Activated CD4-positive, alpha-beta memory T cell treated with anti-CD3 and anti-CD28 coated beads for 36 hours (primary cell): Measurements from ENCODE around the gene ING5. TPM values are rescaled to one million over a fixed set of nuclear protein-coding genes. Genes with fewer than 3 reads are reported as not detected.
"Not testable (repeated sequence)": the region's sequence is repeated elsewhere in the genome, so short reads cannot be mapped to it uniquely, and the experiment has no call there.

ENCODE experiments used
- CTCF ChIA-PET: fragments of 350-600 bp; sonication (Branson Sonifier 250); formaldehyde crosslinking; loops from one replicate; lab custom pipeline; 2021; ENCODE audit warnings: antibody characterized with exemption, inconsistent platforms; lab: Charles Lee
- POLR2A ChIA-PET: fragments of 350-600 bp; sonication (Branson Sonifier 250); formaldehyde crosslinking; loops from one replicate; lab custom pipeline; 2021; ENCODE audit warnings: antibody characterized with exemption; lab: Charles Lee
- DNase-seq: peaks from one replicate; pipeline ENCODE4 v3.0.0-alpha.2; 2020
- H3K27ac Mint-ChIP-seq: one replicate; pipeline ENCODE4 v1.8.0; 2021; ENCODE audit warnings: mixed read lengths
- H3K27me3 Mint-ChIP-seq: one replicate; pipeline ENCODE4 v1.8.0; 2021; ENCODE audit warnings: mixed read lengths
- H3K36me3 Mint-ChIP-seq: one replicate; pipeline ENCODE4 v1.8.0; 2021; ENCODE audit warnings: mixed read lengths
- H3K4me1 Mint-ChIP-seq: one replicate; pipeline ENCODE4 v1.8.0; 2021; ENCODE audit warnings: low read depth, mixed read lengths
- H3K4me3 Mint-ChIP-seq: one replicate; pipeline ENCODE4 v1.8.0; 2021; ENCODE audit warnings: mild to moderate bottlenecking, mixed read lengths
- H3K9me3 Mint-ChIP-seq: one replicate; pipeline ENCODE4 v1.8.0; 2021; ENCODE audit warnings: mixed read lengths
- intact Hi-C: fragments of 100-400 bp; cut with micrococcal nuclease; formaldehyde crosslinking; loops from one replicate; pipeline ENCODE4 v1.15.1; 2023
- total RNA-seq, 2 experiments: library from RNA; stranded (reverse); gene quantifications; one replicate each; pipeline ENCODE4 v1.2.3, GENCODE V29; 2021

Gene ING5
- total RNA-seq, 2 experiments from 2014 or later = 35.7 to 36.6 TPM

DNA sequence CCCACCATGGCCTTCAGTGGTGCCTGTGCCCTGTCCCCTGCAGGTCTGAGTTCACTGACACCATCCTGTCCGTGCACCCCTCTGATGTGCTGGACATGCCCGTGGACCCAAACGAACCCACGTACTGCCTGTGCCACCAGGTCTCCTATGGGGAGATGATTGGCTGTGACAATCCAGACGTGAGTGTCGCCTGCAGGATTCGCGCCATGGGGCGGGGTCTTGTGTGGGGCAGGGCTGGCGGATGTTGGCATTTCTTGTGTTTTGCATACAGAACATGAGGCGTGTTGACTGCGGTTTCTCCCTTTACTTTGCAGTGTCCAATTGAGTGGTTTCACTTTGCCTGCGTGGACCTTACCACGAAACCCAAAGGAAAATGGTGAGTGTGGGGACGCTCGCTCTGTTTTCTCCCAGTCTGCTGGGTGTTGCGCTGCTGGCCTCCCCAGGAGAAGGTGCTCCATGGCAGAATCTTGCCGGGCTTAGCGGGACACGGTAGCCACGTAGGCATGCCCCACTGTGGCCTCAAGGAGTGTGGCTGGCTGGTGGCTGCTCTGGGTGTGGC lies 21.1 kb downstream of the ING5 start:
- ChIA-PET CTCF (interaction anchor here (1.6 kb wide), 1 partner anchor 155 kb away, joined by 6 read pairs; no protein-coding TSS in a partner anchor), POLR2A (no interaction called here)
- Mint-ChIP-seq H3K4me3 (no peak overlapping the region), H3K27ac (no peak overlapping the region), H3K9me3 (peaks cover 2% of the 10 kb centered on the region), H3K4me1 (no peaks in the 10 kb centered on the region), H3K36me3 (peaks cover 38% of the 10 kb centered on the region), H3K27me3 (no peaks in the 10 kb centered on the region)
- intact Hi-C loops = no loop called here
- DNase-seq = no peak

DNA sequence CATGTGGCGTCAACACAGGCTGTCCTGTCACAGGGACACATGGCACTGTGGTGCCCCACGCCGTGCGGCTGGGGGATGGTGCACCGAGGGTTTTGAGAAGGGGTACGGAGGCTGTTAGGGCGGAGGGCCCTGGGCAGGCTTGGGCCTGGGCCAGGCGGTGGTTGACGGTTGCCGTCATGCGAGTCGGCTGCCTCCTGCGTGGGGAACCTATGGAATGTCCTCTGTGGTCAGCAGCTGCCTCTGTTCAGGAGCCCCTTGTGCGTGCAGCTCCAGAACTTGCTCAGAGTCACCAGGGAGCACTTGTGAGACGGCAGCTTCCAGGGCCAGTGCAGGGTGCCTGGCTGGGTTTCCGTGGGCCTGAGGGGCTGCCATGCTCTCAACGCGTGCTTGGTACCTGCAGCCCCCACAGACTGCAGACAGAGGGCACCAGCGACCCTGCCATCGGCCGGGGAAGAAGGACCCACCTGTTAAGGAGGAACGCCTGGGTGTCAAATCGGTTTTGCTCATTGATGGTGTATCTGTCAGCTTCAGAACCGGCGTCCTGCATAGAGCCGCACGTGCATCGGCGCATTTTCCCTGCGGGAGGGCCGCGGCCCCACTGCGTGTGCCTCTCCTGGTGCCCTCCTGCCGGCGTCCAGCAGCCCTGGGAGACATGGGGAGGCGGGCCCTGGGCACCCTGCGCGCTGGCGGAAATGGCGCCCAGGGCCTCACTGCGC lies 22.6 kb downstream of the ING5 start:
- Mint-ChIP-seq H3K4me1 (peaks cover 2% of the 10 kb centered on the region), H3K4me3 (no peak overlapping the region), H3K9me3 (peaks cover 2% of the 10 kb centered on the region), H3K36me3 (peaks cover 36% of the 10 kb centered on the region), H3K27ac (no peak overlapping the region), H3K27me3 (no peaks in the 10 kb centered on the region)
- ChIA-PET CTCF (interaction anchor here (0.5 to 1.6 kb wide), 3 partner anchors 22 to 154 kb away, joined by 3 to 6 read pairs (median 4); partner anchors contain the start of gene ING5), POLR2A (no interaction called here)
- DNase-seq = peak; percentile 38
- intact Hi-C loops = no loop called here

DNA sequence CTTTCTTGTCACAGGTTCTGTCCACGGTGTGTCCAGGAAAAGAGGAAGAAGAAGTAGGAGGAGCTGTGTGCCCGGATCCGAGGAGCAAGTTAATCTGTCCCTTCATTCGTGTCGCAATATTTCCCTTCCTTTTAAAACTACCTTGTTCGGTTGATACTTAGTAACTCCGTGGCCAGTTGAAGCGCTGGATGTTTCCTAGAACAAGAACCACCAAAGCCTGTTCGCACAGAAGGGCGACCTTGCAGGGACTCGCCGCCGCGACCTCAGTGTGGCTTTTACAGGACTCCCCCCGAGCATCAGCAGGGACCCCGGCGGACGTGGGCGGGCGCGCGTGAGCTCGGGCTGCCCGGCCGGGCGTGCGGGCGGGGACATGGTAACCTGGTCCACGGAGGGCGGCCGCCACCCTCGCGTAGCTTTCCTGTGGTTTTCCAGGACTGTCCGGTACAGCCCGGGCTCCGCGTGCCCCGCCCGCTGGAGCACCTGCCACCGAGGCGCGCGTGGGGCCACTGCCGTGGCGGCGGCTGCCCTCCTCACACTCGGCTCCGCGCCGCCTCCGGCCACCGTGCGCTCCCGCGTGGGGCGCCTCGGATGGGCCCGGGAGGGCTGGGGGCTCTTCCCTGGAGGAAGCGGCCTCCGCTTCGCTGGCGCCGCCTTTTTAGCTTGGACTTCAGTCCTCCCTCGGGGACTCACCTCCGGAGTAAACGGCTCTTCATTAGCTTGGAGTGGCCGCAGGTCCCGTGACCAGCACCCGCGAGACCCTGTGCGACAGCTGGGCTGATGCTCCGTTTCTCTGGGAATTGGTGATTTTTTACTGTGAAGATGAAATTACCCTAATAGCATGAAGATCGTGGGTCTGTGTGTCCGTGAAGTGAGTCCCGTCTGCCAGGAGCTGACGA lies 23.4 kb downstream of the ING5 start:
- H3K27ac Mint-ChIP-seq = no peak overlapping the region
- ChIA-PET CTCF (interaction anchor here (0.5 to 1.2 kb wide), 3 partner anchors 23 to 153 kb away, joined by 3 to 4 read pairs (median 4); partner anchors contain the start of gene ING5), POLR2A (no interaction called here)
- H3K36me3 Mint-ChIP-seq = peaks cover 36% of the 10 kb centered on the region
- no peak overlapping the region for H3K4me3 Mint-ChIP-seq
- intact Hi-C loops = no loop called here
- H3K9me3 Mint-ChIP-seq = peaks cover 2% of the 10 kb centered on the region
- peaks cover 9% of the 10 kb centered on the region for H3K4me1 Mint-ChIP-seq
- no peak for DNase-seq
- H3K27me3 Mint-ChIP-seq = no peaks in the 10 kb centered on the region

DNA sequence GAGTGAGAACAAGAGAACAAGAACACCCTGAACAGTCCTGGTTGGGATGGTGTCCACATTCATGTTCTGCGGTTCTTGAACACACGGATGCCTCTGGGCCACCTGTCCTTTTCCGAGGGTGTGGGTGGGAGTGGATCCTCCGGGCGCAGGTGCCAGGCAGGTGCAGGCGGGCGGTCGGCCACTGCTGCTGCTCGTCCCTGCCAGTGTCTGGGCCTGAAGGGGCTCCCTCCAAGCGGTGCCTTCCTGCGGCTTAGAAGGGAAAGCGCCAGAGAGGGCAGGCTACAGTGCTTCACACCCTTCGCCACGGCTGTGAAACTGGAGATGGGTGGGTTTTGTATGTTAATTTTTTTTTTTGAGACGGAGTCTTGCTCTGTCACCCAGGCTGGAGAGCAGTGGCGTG lies 24.6 kb downstream of the ING5 start:
- H3K9me3 Mint-ChIP-seq = peaks cover 2% of the 10 kb centered on the region
- H3K36me3 Mint-ChIP-seq = peaks cover 30% of the 10 kb centered on the region
- no peak for DNase-seq
- CTCF ChIA-PET = interaction anchor here (0.9 kb wide), 1 partner anchor 152 kb away, joined by 4 read pairs; no protein-coding TSS in a partner anchor
- no peaks in the 10 kb centered on the region for H3K27me3 Mint-ChIP-seq
- intact Hi-C loops = no loop called here
- POLR2A ChIA-PET = no interaction called here
- H3K27ac Mint-ChIP-seq = no peak overlapping the region
- H3K4me3 Mint-ChIP-seq = no peak overlapping the region
- peaks cover 19% of the 10 kb centered on the region for H3K4me1 Mint-ChIP-seq

DNA sequence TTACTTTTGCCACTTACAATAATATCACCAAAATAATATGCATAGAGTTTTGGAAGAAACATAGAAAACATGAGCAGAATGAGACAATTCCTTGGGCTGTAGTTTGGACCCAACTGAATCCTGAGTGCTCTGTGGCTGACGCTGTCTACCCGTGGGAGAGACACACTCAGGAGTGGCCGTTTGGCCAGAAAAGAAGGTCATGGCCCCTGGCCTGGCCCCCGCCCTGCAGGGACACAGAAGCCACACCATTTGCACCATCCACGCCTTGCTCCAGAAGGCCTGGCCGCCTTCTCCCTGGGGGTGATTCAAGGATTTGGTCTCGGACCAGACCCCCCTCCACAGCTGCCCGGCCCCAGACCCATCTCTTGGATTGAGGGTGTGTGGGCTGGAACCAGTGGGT lies 26.2 kb downstream of the ING5 start:
- no peak overlapping the region for H3K4me3 Mint-ChIP-seq
- peaks cover 16% of the 10 kb centered on the region for H3K36me3 Mint-ChIP-seq
- H3K27ac Mint-ChIP-seq = no peak overlapping the region
- POLR2A ChIA-PET = no interaction called here
- no peaks in the 10 kb centered on the region for H3K27me3 Mint-ChIP-seq
- peaks cover 27% of the 10 kb centered on the region for H3K4me1 Mint-ChIP-seq
- DNase-seq = no peak
- H3K9me3 Mint-ChIP-seq = peaks cover 2% of the 10 kb centered on the region
- intact Hi-C loops = no loop called here
- CTCF ChIA-PET = interaction anchor here (1.4 kb wide), 1 partner anchor 151 kb away, joined by 6 read pairs; no protein-coding TSS in a partner anchor

DNA sequence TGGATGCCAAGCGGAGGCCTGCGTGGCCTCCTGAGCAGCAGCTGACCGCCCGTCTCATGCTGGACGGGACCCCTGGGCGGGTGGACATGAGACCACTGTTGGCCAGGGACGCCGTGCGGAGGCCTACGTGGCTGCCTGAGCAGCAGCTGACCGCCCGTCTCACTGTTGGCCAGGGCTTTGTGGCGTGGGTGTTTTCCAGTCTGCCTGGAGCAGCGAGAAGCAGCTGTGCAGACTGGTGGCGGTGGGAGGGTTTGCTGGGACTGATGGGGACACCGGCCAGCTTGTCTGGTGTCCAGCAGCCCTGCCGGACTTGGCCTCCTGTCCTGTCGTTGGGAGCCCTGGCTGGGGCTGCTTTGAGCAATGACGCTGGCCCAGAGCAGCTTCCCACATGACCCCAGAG lies 26.8 kb downstream of the ING5 start:
- Mint-ChIP-seq H3K27me3 (no peaks in the 10 kb centered on the region), H3K27ac (no peak overlapping the region), H3K9me3 (no peaks in the 10 kb centered on the region), H3K4me3 (no peak overlapping the region), H3K4me1 (peaks cover 29% of the 10 kb centered on the region), H3K36me3 (peaks cover 10% of the 10 kb centered on the region)
- DNase-seq = no peak
- ChIA-PET CTCF (interaction anchor here (0.7 to 6.7 kb wide), 3 partner anchors 12 to 150 kb away, joined by 3 to 50 read pairs (median 6); partner anchors contain the start of gene ING5), POLR2A (no interaction called here)
- intact Hi-C loops = no loop called here

DNA sequence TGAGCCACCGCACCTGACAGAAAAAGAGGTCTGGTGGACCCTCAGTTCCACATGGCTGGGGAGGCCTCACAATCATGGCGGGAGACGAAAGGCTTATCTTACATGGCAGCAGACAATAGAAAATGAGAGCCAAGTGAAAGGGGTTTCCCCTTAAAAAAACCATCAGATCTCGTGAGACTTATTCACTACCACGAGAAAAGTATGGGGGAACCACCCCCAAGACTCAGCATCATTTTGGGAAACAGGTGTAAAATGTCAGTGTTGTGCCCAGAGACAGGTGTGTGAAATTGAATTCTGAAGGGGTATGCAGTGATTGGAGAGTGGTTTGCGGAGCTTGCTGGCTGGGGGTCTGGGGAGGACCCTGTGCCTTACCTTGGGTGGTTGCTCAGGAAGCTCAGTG lies 28.0 kb downstream of the ING5 start:
- no peak overlapping the region for H3K4me3 Mint-ChIP-seq
- H3K27ac Mint-ChIP-seq = peak overlapping the region; percentile 78
- DNase-seq = peak; percentile 18
- peaks cover 32% of the 10 kb centered on the region for H3K4me1 Mint-ChIP-seq
- CTCF ChIA-PET = interaction anchor here (0.7 to 6.7 kb wide), 3 partner anchors 28 to 148 kb away, joined by 3 to 50 read pairs (median 30); partner anchors contain the start of gene ING5
- intact Hi-C loops = loop anchor here (1.0 to 5.0 kb wide), 3 partner anchors 28 to 373 kb away; partner anchors contain the start of genes FARP2 and ING5
- H3K9me3 Mint-ChIP-seq = no peaks in the 10 kb centered on the region
- no peaks in the 10 kb centered on the region for H3K27me3 Mint-ChIP-seq
- POLR2A ChIA-PET = interaction anchor here (1.0 kb wide), 1 partner anchor 129 kb away, joined by 3 read pairs; the partner anchor contains the start of gene PDCD1
- peaks cover 1% of the 10 kb centered on the region for H3K36me3 Mint-ChIP-seq

DNA sequence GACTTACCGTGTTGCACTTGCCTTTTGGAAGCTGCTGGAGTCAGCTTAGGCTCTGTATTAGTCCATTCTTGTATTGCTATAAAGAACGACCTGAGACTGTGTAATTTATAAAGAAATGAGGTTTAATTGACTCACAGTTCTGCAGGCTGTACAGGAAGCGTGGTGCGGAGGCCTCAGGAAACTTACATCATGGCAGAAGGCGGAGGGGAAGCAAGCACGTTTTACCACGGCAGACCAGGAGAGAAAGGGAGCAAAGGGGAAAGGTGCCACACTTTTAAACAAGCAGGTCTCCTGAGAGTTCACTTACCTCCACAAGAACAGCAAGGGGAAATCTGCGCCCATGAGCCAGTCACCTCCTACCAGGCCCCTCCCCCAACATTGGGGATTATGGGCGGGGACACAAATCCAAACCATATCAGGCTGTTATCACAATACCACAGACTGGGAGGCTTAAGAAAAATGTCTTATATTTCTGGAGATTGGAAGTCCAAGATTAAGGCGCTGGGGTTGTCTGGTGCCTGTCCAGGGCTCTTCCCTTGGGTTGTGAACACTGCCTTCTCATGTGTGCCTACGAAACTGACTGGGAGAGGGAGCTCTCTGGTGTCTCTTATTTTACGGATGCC lies 28.9 kb downstream of the ING5 start:
- H3K36me3 Mint-ChIP-seq = no peaks in the 10 kb centered on the region
- DNase-seq = peak; percentile 63
- H3K27ac Mint-ChIP-seq = peak overlapping the region; percentile 78
- no peaks in the 10 kb centered on the region for H3K27me3 Mint-ChIP-seq
- POLR2A ChIA-PET = interaction anchor here (0.8 to 1.0 kb wide), 3 partner anchors 28 to 128 kb away, joined by 3 read pairs; partner anchors contain the start of genes ING5 and PDCD1
- H3K4me1 Mint-ChIP-seq = peaks cover 37% of the 10 kb centered on the region
- CTCF ChIA-PET = interaction anchor here (1.1 to 6.7 kb wide), 4 partner anchors 29 to 880 kb away, joined by 3 to 50 read pairs (median 17); partner anchors contain the start of gene ING5
- no peak overlapping the region for H3K4me3 Mint-ChIP-seq
- intact Hi-C loops = loop anchor here (1.0 to 5.0 kb wide), 3 partner anchors 28 to 373 kb away; partner anchors contain the start of genes FARP2 and ING5
- H3K9me3 Mint-ChIP-seq = no peaks in the 10 kb centered on the region

DNA sequence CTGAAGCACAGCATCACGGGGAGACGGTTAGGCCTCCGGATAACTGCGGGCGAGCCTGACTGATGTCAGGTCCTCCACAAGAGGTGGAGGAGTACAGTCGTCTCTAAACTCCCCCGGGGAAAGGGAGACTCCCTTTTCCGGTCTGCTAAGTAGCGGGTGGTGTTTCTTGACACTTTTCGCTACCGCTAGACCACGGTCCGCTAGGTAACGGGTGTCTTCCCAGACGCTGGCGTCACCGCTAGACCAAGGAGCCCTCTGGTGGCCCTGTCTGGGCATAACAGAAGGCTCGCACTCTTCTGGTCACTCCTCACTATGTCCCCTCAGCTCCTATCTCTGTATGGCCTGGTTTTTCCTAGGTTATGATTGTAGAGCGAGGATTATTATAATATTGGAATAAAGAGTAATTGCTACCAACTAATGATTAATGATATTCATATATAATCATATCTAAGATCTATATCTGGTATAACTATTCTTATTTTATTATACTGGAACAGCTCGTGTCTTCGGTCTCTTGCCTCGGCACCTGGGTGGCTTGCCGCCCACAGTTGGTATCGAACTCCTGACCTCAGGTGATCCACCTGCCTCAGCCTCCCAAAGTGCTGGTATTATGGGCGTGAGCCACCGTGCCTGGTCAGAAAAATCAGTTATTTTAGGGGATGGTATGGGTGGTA lies 30.8 kb downstream of the ING5 start:
- CTCF ChIA-PET = interaction anchor here (1.1 to 6.7 kb wide), 5 partner anchors 31 to 146 kb away, joined by 3 to 50 read pairs (median 6); partner anchors contain the start of genes ING5 and RTP5
- H3K9me3 Mint-ChIP-seq, H3K4me3 Mint-ChIP-seq, H3K36me3 Mint-ChIP-seq, POLR2A ChIA-PET, H3K27ac Mint-ChIP-seq, H3K27me3 Mint-ChIP-seq: not testable (repeated sequence)
- peaks cover 41% of the 10 kb centered on the region for H3K4me1 Mint-ChIP-seq
- intact Hi-C loops = loop anchor here (5.0 kb wide), 2 partner anchors 130 to 375 kb away; partner anchors contain the start of gene FARP2
- peak; percentile 77 for DNase-seq

DNA sequence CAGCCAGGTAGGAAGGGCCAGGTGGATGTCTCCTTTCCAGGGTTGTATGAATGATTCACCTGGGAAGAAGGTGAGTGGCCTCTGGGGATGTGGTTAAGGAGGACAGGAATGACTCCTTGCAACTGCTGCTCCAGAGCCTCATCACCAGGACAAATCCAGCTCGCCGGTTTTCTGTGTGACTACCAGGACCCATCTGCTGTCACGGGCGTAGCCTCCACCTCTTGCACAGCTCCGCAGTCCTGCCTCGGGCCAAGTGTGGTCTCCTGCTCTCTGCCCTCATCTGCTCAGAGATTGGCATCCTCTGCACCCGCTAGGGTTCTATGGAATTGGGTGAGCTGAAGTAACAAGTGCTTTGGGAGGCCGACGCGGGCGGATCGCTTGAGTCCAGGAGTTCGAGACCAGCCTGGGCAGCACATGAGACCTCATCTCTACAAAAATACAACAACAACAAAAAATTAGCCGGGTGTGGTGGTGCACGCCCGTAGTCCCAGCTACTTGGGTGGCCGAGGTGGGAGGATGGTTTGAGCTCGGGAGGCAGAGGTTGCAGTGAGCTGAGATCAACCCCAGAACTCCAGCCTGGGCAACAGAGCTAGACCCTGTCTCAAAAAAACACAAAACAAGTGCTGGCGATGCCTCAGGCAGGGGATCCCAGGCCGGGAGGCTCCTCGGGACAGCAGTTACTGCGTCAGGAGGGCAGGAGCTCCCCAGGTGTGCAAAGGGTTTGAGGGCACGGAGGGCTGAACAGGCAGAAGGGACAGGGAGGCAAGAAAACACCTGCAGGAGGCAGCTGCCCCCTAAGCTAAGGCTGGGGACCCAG lies 31.8 kb downstream of the ING5 start:
- H3K27ac Mint-ChIP-seq = no peak overlapping the region
- H3K4me3 Mint-ChIP-seq = peak overlapping the region; percentile 49
- CTCF ChIA-PET = interaction anchor here (0.7 to 6.7 kb wide), 13 partner anchors 27 to 150 kb away, joined by 3 to 50 read pairs (median 4); partner anchors contain the start of genes DTYMK, ING5 and RTP5
- POLR2A ChIA-PET = interaction anchor here (1.0 to 1.9 kb wide), 6 partner anchors 30 to 152 kb away, joined by 3 to 11 read pairs (median 5); partner anchors contain the start of gene ING5
- peaks cover 2% of the 10 kb centered on the region for H3K36me3 Mint-ChIP-seq
- H3K9me3 Mint-ChIP-seq = no peaks in the 10 kb centered on the region
- no peaks in the 10 kb centered on the region for H3K27me3 Mint-ChIP-seq
- intact Hi-C loops = loop anchor here (1.0 to 5.0 kb wide), 5 partner anchors 31 to 376 kb away; partner anchors contain the start of genes DTYMK, FARP2 and ING5
- peak; percentile 13 for DNase-seq
- peaks cover 43% of the 10 kb centered on the region for H3K4me1 Mint-ChIP-seq
